Measurements from ENCODE around the gene TCF7L2. TPM values are rescaled to one million over a fixed set of nuclear protein-coding genes. Genes with fewer than 3 reads are reported as not detected.

Gene TCF7L2
- total RNA-seq, 1 donor from 2014 or later, result 76.4 TPM

GRCh38 chr10:113129117-113129516 lies 179.1 kb downstream of the TCF7L2 start:
- H3K4me1 Mint-ChIP-seq, result peaks cover 70% of the 10 kb centered on the region
- H3K9me3 Mint-ChIP-seq, result no peaks in the 10 kb centered on the region
- peaks cover 6% of the 10 kb centered on the region for H3K27me3 Mint-ChIP-seq (ENCODE audit: low read depth)
- no peak overlapping the region for H3K4me3 Mint-ChIP-seq
- no peaks in the 10 kb centered on the region for H3K36me3 Mint-ChIP-seq
- TF ChIP-seq CTCF (IDR thresholded peaks at IDR 0.05; ENCODE audit: unreplicated experiment), result no peak
- no peak overlapping the region for H3K27ac Mint-ChIP-seq
- DNase-seq (ENCODE audit: low spot score in 2 of 2, unreplicated experiment in 2 of 2), result no peak

- peaks cover 70% of the 10 kb centered on the region for H3K4me1 Mint-ChIP-seq
- H3K9me3 Mint-ChIP-seq, result no peaks in the 10 kb centered on the region
- H3K27ac Mint-ChIP-seq, result no peak overlapping the region
- no peaks in the 10 kb centered on the region for H3K36me3 Mint-ChIP-seq
- no peak overlapping the region for H3K4me3 Mint-ChIP-seq
- H3K27me3 Mint-ChIP-seq (ENCODE audit: low read depth), result peaks cover 6% of the 10 kb centered on the region
- no peak for TF ChIP-seq CTCF (IDR thresholded peaks at IDR 0.05; ENCODE audit: unreplicated experiment)
- no peak for DNase-seq (ENCODE audit: low spot score in 2 of 2, unreplicated experiment in 2 of 2)
These were observed 180.1 kb downstream of the TCF7L2 start for GRCh38 chr10:113130014-113130641.

- no peaks in the 10 kb centered on the region for H3K9me3 Mint-ChIP-seq
- H3K27ac Mint-ChIP-seq, result no peak overlapping the region
- no peak for TF ChIP-seq CTCF (IDR thresholded peaks at IDR 0.05; ENCODE audit: unreplicated experiment)
- no peaks in the 10 kb centered on the region for H3K36me3 Mint-ChIP-seq
- peaks cover 6% of the 10 kb centered on the region for H3K27me3 Mint-ChIP-seq (ENCODE audit: low read depth)
- no peak for DNase-seq (ENCODE audit: low spot score in 2 of 2, unreplicated experiment in 2 of 2)
- no peak overlapping the region for H3K4me3 Mint-ChIP-seq
- H3K4me1 Mint-ChIP-seq, result peaks cover 58% of the 10 kb centered on the region
These were observed 181.7 kb downstream of the TCF7L2 start for GRCh38 chr10:113131613-113132261.

GRCh38 chr10:113132591-113133121 lies 182.6 kb downstream of the TCF7L2 start:
- peak overlapping the region; percentile 11 for H3K4me3 Mint-ChIP-seq
- H3K36me3 Mint-ChIP-seq, result no peaks in the 10 kb centered on the region
- peak overlapping the region; percentile 66 for H3K27ac Mint-ChIP-seq

GRCh38 chr10:113133497-113134115 lies 183.6 kb downstream of the TCF7L2 start:
- no peaks in the 10 kb centered on the region for H3K27me3 Mint-ChIP-seq (ENCODE audit: low read depth)
- H3K4me1 Mint-ChIP-seq, result peaks cover 42% of the 10 kb centered on the region
- H3K27ac Mint-ChIP-seq, result peak overlapping the region; percentile 53
- no peaks in the 10 kb centered on the region for H3K36me3 Mint-ChIP-seq
- DNase-seq (ENCODE audit: low spot score in 2 of 2, unreplicated experiment in 2 of 2), result no peak
- no peak overlapping the region for H3K4me3 Mint-ChIP-seq
- no peaks in the 10 kb centered on the region for H3K9me3 Mint-ChIP-seq
- no peak for TF ChIP-seq CTCF (IDR thresholded peaks at IDR 0.05; ENCODE audit: unreplicated experiment)

More at GRCh38 chr10:113132591-113133121, 182.6 kb downstream of the TCF7L2 start:
- H3K4me1 Mint-ChIP-seq, result peaks cover 52% of the 10 kb centered on the region
- peaks cover 2% of the 10 kb centered on the region for H3K27me3 Mint-ChIP-seq (ENCODE audit: low read depth)
- no peak for TF ChIP-seq CTCF (IDR thresholded peaks at IDR 0.05; ENCODE audit: unreplicated experiment)
- DNase-seq (ENCODE audit: low spot score in 2 of 2, unreplicated experiment in 2 of 2), result no peak
- no peaks in the 10 kb centered on the region for H3K9me3 Mint-ChIP-seq

Measured in mesothelial cell of epicardium (in vitro differentiated cells).